NT2/D1 (cell line): Measurements from ENCODE around the gene ZNF32.

Experiments
- DNase-seq: peaks from one replicate; pipeline ENCODE4 v3.0.0-alpha.2; 2011; ENCODE audit warnings: low read depth, low spot score
- H3K27me3 ChIP-seq: 2 replicates; pipeline ENCODE4 v1.6.0; 2011; ENCODE audit warnings: mild to moderate bottlenecking; ENCODE audit not compliant: insufficient read length, insufficient read depth
- H3K36me3 ChIP-seq: 2 replicates; pipeline ENCODE4 v1.6.1; 2011; ENCODE audit warnings: mild to moderate bottlenecking, low read length, mixed read lengths; ENCODE audit not compliant: insufficient read depth, insufficient read length
- H3K4me1 ChIP-seq: 2 replicates; pipeline ENCODE4 v1.5.1; 2011; ENCODE audit not compliant: insufficient read depth, insufficient read length
- H3K4me3 ChIP-seq: 2 replicates; pipeline ENCODE4 v1.5.1; 2011; ENCODE audit warnings: low read depth; ENCODE audit not compliant: insufficient read length
- H3K9ac ChIP-seq: 2 replicates; pipeline ENCODE4 v1.6.0; 2011; ENCODE audit warnings: low read depth; ENCODE audit not compliant: insufficient read length
- H3K9me3 ChIP-seq: 2 replicates; pipeline ENCODE4 v1.5.1; 2011; ENCODE audit warnings: mild to moderate bottlenecking, low read length; ENCODE audit not compliant: insufficient read depth
- SUZ12 ChIP-seq: IDR thresholded peaks from 2 replicates; pipeline ENCODE4 v1.6.1; 2011; ENCODE audit not compliant: insufficient read length, insufficient read depth; ENCODE audit errors: extremely low read depth
- YY1 ChIP-seq: IDR thresholded peaks from 2 replicates; pipeline ENCODE4 v1.6.1; 2011; ENCODE audit not compliant: insufficient read length, insufficient read depth
- ZNF274 ChIP-seq: IDR thresholded peaks from 2 replicates; pipeline ENCODE4 v1.6.1; 2011; ENCODE audit warnings: mild to moderate bottlenecking, low read depth, low read length

The ZNF32 gene

GRCh38 chr10:43680035-43680434, 31.4 kb upstream of the ZNF32 start:
- DNase-seq: no peak
- Histone ChIP-seq H3K9me3 (peaks cover 15% of the 10 kb centered on the region; the same call in 1 of the 2 replicates), H3K36me3 (no peaks in the 10 kb centered on the region), H3K4me3 (no peak overlapping the region), H3K4me1 (no peaks in the 10 kb centered on the region), H3K9ac (no peak overlapping the region), H3K27me3 (no peaks in the 10 kb centered on the region)
- no peak for TF ChIP-seq YY1
- no peak for TF ChIP-seq SUZ12
- no peak for TF ChIP-seq ZNF274

- no peak overlapping the region for H3K9ac ChIP-seq
- H3K4me3 ChIP-seq: no peak overlapping the region
- TF ChIP-seq SUZ12: no peak
- no peak for TF ChIP-seq YY1
- no peak for TF ChIP-seq ZNF274
- peaks cover 15% of the 10 kb centered on the region; the same call in 1 of the 2 replicates for H3K9me3 ChIP-seq
- DNase-seq: no peak
- no peaks in the 10 kb centered on the region for H3K27me3 ChIP-seq
- H3K36me3 ChIP-seq: no peaks in the 10 kb centered on the region
- no peaks in the 10 kb centered on the region for H3K4me1 ChIP-seq
Measured at GRCh38 chr10:43679509-43679908, 30.8 kb upstream of the ZNF32 start.

GRCh38 chr10:43678654-43679053, 30.0 kb upstream of the ZNF32 start:
- H3K36me3 ChIP-seq: no peaks in the 10 kb centered on the region

GRCh38 chr10:43676901-43677300, 28.2 kb upstream of the ZNF32 start:
- TF ChIP-seq ZNF274: no peak

More at GRCh38 chr10:43678654-43679053, 30.0 kb upstream of the ZNF32 start:
- Histone ChIP-seq H3K4me1 (no peaks in the 10 kb centered on the region), H3K9ac (no peak overlapping the region), H3K27me3 (no peaks in the 10 kb centered on the region), H3K9me3 (peaks cover 12% of the 10 kb centered on the region; the same call in 1 of the 2 replicates), H3K4me3 (no peak overlapping the region)
- TF ChIP-seq SUZ12 (no peak), ZNF274 (no peak), YY1 (no peak)
- no peak for DNase-seq

GRCh38 chr10:43676331-43676730, 27.6 kb upstream of the ZNF32 start:
- peaks cover 3% of the 10 kb centered on the region for H3K27me3 ChIP-seq
- TF ChIP-seq YY1 (no peak), SUZ12 (no peak), ZNF274 (no peak)
- H3K9ac ChIP-seq: no peak overlapping the region
- no peaks in the 10 kb centered on the region for H3K4me1 ChIP-seq
- no peak for DNase-seq
- no peaks in the 10 kb centered on the region for H3K36me3 ChIP-seq
- H3K9me3 ChIP-seq: peaks cover 10% of the 10 kb centered on the region; the same call in 1 of the 2 replicates
- no peak overlapping the region for H3K4me3 ChIP-seq

More at GRCh38 chr10:43676901-43677300, 28.2 kb upstream of the ZNF32 start:
- Histone ChIP-seq H3K4me3 (no peak overlapping the region), H3K36me3 (no peaks in the 10 kb centered on the region), H3K4me1 (no peaks in the 10 kb centered on the region), H3K9me3 (peaks cover 12% of the 10 kb centered on the region; the same call in 1 of the 2 replicates), H3K27me3 (no peaks in the 10 kb centered on the region), H3K9ac (no peak overlapping the region)
- DNase-seq: no peak

GRCh38 chr10:43674553-43675210, 26.0 kb upstream of the ZNF32 start:
- H3K27me3 ChIP-seq: peaks cover 14% of the 10 kb centered on the region
- no peak overlapping the region for H3K9ac ChIP-seq
- H3K4me1 ChIP-seq: no peaks in the 10 kb centered on the region
- no peaks in the 10 kb centered on the region for H3K36me3 ChIP-seq
- H3K4me3 ChIP-seq: no peak overlapping the region
- H3K9me3 ChIP-seq: no peaks in the 10 kb centered on the region; the same call in 1 of the 2 replicates
- DNase-seq: no peak
- TF ChIP-seq SUZ12: no peak
- TF ChIP-seq YY1: no peak
- TF ChIP-seq ZNF274: no peak

- no peaks in the 10 kb centered on the region for H3K4me1 ChIP-seq
- no peaks in the 10 kb centered on the region; the same call in 1 of the 2 replicates for H3K9me3 ChIP-seq
- no peak for DNase-seq
- no peak overlapping the region for H3K4me3 ChIP-seq
- no peak for TF ChIP-seq YY1
- TF ChIP-seq SUZ12: no peak
- TF ChIP-seq ZNF274: no peak
- no peak overlapping the region for H3K9ac ChIP-seq
- no peaks in the 10 kb centered on the region for H3K36me3 ChIP-seq
- H3K27me3 ChIP-seq: peaks cover 14% of the 10 kb centered on the region
Measured at GRCh38 chr10:43673471-43673870, 24.8 kb upstream of the ZNF32 start.
